K562 (cell line): ENCODE measurements around the gene ASMTL. TPM values are rescaled to one million over a fixed set of nuclear protein-coding genes. Genes with fewer than 3 reads are reported as not detected.
A peak's percentile ranks its signal among the peaks of the same experiment; 100 is the strongest.

Source experiments
- ATAC-seq: fragments of 200-7000 bp; cut with Tn5 transposase; 3 replicates; pipeline ENCODE4 v1.9.1; 2020; ENCODE audit warnings: moderate library complexity
- BruUV-seq: library from RNA; stranded (reverse); fragments of 400-500 nt; replicated peaks from 2 replicates; lab custom pipeline; 2021; lab: Mats Ljungman, UMichigan
- CTCF ChIA-PET: fragments of 300-600 bp; formaldehyde crosslinking; extraction: SDS; loops from one replicate; lab custom pipeline; 2021; ENCODE audit warnings: low intra/inter-chr PET ratio; lab: Yijun Ruan, JAX
- POLR2A ChIA-PET: fragments of 300-600, 350-650 bp; sonication (Branson Sonifier 250); formaldehyde crosslinking; extraction: SDS; loops from one replicate; lab custom pipeline; 2021; ENCODE audit warnings: antibody characterized with exemption, inconsistent platforms; lab: Yijun Ruan, JAX
- DNase-seq, 4 experiments: peaks; one replicate each; pipeline versions ENCODE4 v3.0.0 to v3.0.0-alpha.2; 2011 to 2018; ENCODE audit warnings: low spot score in 3 of 4, mixed read lengths in 3 of 4; ENCODE audit errors: extremely low read depth in 1 of 4
- FAIRE-seq: peaks from 2 replicates; lab custom pipeline; 2011; peaks lifted over from hg19 to GRCh38; lab: Jason Lieb, UNC
- H2AFZ ChIP-seq: 2 replicates; pipeline ENCODE4 v1.6.0; 2011; ENCODE audit warnings: low read depth, low read length, control low read depth, inconsistent platforms
- H3K27ac ChIP-seq: fragments of 200-600 bp; 3 replicates; pipeline ENCODE4 v1.8.0; 2011; ENCODE audit warnings: low read depth, mild to moderate bottlenecking, control low read depth, inconsistent platforms, low read length, moderate library complexity, mixed read lengths; ENCODE audit errors: extremely low read depth
- H3K27me3 ChIP-seq, 2 experiments: fragments of 300-600 bp in 1 of 2; 2 replicates in 1 of 2; 3 replicates in 1 of 2; pipeline versions ENCODE4 v1.6.0 to v1.8.0; 2011; ENCODE audit warnings: inconsistent platforms in 2 of 2, low read length in 2 of 2, mild to moderate bottlenecking in 1 of 2, mixed read lengths in 1 of 2, moderate library complexity in 1 of 2; ENCODE audit not compliant: control insufficient read depth in 2 of 2, insufficient read depth in 2 of 2
- H3K36me3 ChIP-seq: fragments of 300-600 bp; 3 replicates; pipeline ENCODE4 v1.8.0; 2011; ENCODE audit warnings: mild to moderate bottlenecking, low read length, inconsistent platforms; ENCODE audit not compliant: control insufficient read depth, insufficient read depth
- H3K4me1 ChIP-seq, 2 experiments: fragments of 200-600 bp in 1 of 2; replicated peaks in 1 of 2; 2 replicates in 1 of 2; 3 replicates in 1 of 2; pipeline versions ENCODE4 v1.5.1 to v1.8.0; 2011; ENCODE audit warnings: inconsistent platforms in 2 of 2, low read length in 2 of 2, mild to moderate bottlenecking in 1 of 2, mixed read lengths in 1 of 2, moderate library complexity in 1 of 2; ENCODE audit not compliant: control insufficient read depth in 2 of 2, insufficient read depth in 2 of 2
- H3K4me2 ChIP-seq: 2 replicates; pipeline ENCODE4 v1.6.1; 2011; ENCODE audit warnings: low read length, control low read depth, inconsistent platforms, mixed read lengths; ENCODE audit not compliant: insufficient read depth
- H3K4me3 ChIP-seq: fragments of 200-600 bp; sonication (generic), shearing (Covaris generic); 2 replicates; pipeline ENCODE4 v1.5.1; 2016; ENCODE audit warnings: control low read depth, inconsistent platforms
- H3K79me2 ChIP-seq: fragments of 200-600 bp; 3 replicates; pipeline ENCODE4 v1.8.0; 2011; ENCODE audit warnings: low read length, inconsistent platforms; ENCODE audit not compliant: control insufficient read depth, insufficient read depth
- H3K9ac ChIP-seq, 2 experiments: 2 replicates each; pipeline versions ENCODE4 v1.6.0 to v1.6.1; 2011; ENCODE audit warnings: low read depth in 2 of 2, low read length in 2 of 2, control low read depth in 1 of 2, inconsistent platforms in 1 of 2, mild to moderate bottlenecking in 1 of 2, mixed read lengths in 1 of 2; ENCODE audit not compliant: insufficient read depth in 1 of 2
- H3K9me1 ChIP-seq: one replicate; pipeline ENCODE4 v1.6.0; 2011; ENCODE audit warnings: inconsistent platforms, mild to moderate bottlenecking, low read length, moderate library complexity; ENCODE audit not compliant: control insufficient read depth, insufficient read depth
- H3K9me3 ChIP-seq: replicated peaks from 2 replicates; pipeline ENCODE4 v1.5.1; 2011; ENCODE audit warnings: low read depth, low read length, inconsistent platforms; ENCODE audit not compliant: control insufficient read depth, insufficient read depth
- H4K20me1 ChIP-seq: replicated peaks from 2 replicates; pipeline ENCODE4 v1.6.1; 2011; ENCODE audit warnings: low read length, inconsistent platforms, mixed read lengths; ENCODE audit not compliant: control insufficient read depth, insufficient read depth
- BRF1 ChIP-seq: IDR thresholded peaks from 3 replicates; pipeline ENCODE4 v1.6.1; 2011; ENCODE audit warnings: borderline replicate concordance, mild to moderate bottlenecking; ENCODE audit not compliant: insufficient read length; ENCODE audit errors: extremely low read depth
- CSDE1 ChIP-seq, 2 experiments: fragments of 450-650 bp; IDR thresholded peaks; 2 replicates each; pipeline ENCODE4 v1.6.1; 2016; ENCODE audit warnings: mild to moderate bottlenecking in 1 of 2
- HEY1 ChIP-seq: fragments of 250-450 bp; sonication (Bioruptor Pico); IDR thresholded peaks from 2 replicates; pipeline ENCODE4 v1.5.0; 2020; ENCODE audit warnings: mild to moderate bottlenecking, moderate library complexity, borderline replicate concordance
- HOMEZ ChIP-seq: fragments of 250-450 bp; sonication (Bioruptor Pico); IDR thresholded peaks from 2 replicates; pipeline ENCODE4 v1.4.0; 2020; ENCODE audit warnings: mild to moderate bottlenecking, moderate library complexity
- JUNB ChIP-seq: fragments of 450-650 bp; formaldehyde crosslinking; conservative IDR thresholded peaks from 2 replicates; pipeline ENCODE4 v1.4.0; 2020; ENCODE audit warnings: mild to moderate bottlenecking
- KLF16 ChIP-seq: IDR thresholded peaks from 2 replicates; pipeline ENCODE4 v1.6.1; 2016; ENCODE audit warnings: antibody characterized with exemption
- MBD2 ChIP-seq: sonication (generic); IDR thresholded peaks from 2 replicates; pipeline ENCODE4 v1.6.1; 2016; ENCODE audit warnings: low read depth, borderline replicate concordance
- POLR2AphosphoS5 ChIP-seq: IDR thresholded peaks from 2 replicates; pipeline ENCODE4 v1.6.1; 2011; ENCODE audit warnings: mild to moderate bottlenecking, low read depth, low read length, moderate library complexity; ENCODE audit not compliant: control insufficient read depth, insufficient read depth
- SMARCA5 ChIP-seq: fragments of 450-650 bp; IDR thresholded peaks from 2 replicates; pipeline ENCODE4 v1.6.1; 2016
- SREBF1 ChIP-seq: fragments of 150-350 bp; IDR thresholded peaks from 2 replicates; pipeline ENCODE4 v1.6.1; 2014; ENCODE audit warnings: antibody characterized with exemption, low read depth, low read length, borderline replicate concordance
- STAT5A ChIP-seq: IDR thresholded peaks from 2 replicates; pipeline ENCODE4 v1.6.1; 2012; ENCODE audit warnings: low read length, inconsistent platforms, borderline replicate concordance
- ZNF133 ChIP-seq: fragments of 250-450 bp; sonication (Bioruptor Pico); IDR thresholded peaks from 2 replicates; pipeline ENCODE4 v1.4.0; 2020; ENCODE audit warnings: mild to moderate bottlenecking
- ZNF740 ChIP-seq, 3 experiments: fragments of 200-800 bp in 1 of 3; sonication (Bioruptor generic) in 1 of 3; sonication (generic) in 1 of 3; formaldehyde crosslinking in 1 of 3; IDR thresholded peaks; 2 replicates each; pipeline versions ENCODE4 v1.6.1 to v1.8.0; 2016 to 2022; ENCODE audit warnings: mild to moderate bottlenecking in 2 of 3, missing compliant biosample characterization in 2 of 3, missing genetic modification characterization in 2 of 3, missing genetic modification reagents in 1 of 3
- WGBS: fragments of 100-300 bp; shearing (Covaris generic); methylation state at CpG from one replicate; pipeline ENCODE4 v1.1.6; 2016; ENCODE audit warnings: low coverage, mixed read lengths; ENCODE audit not compliant: insufficient coverage; ENCODE audit errors: missing lambda C conversion rate; 5-methylcytosine and 5-hydroxymethylcytosine counted together
- in situ Hi-C: fragments of 300-500 bp; cut with MboI; formaldehyde crosslinking; loops from 4 replicates; pipeline ENCODE4 v1.15.0; 2018; ENCODE audit warnings: inconsistent platforms, mixed read lengths
- intact Hi-C: fragments of 100-400 bp; cut with micrococcal nuclease; formaldehyde crosslinking; loops from 2 replicates; pipeline ENCODE4 v1.14.2; 2022
- polyA plus RNA-seq, 8 experiments: library from polyadenylated mRNA; depleted of rRNA in 4 of 8; stranded (reverse) in 5 of 8; unstranded in 3 of 8; fragments of >200 nt; fragmentation: Nextera tagmentation in 2 of 8; fragmentation: Illumina TruSeq in 1 of 8; extraction: Ambion mirVana in 2 of 8; extraction: Trizol in 1 of 8; gene quantifications; 2 replicates each; pipeline versions ENCODE4 v1.2.1 to v1.2.3, GENCODE V29; 2011 to 2014; ENCODE audit warnings: inconsistent platforms in 1 of 8, missing spikeins in 1 of 8
- total RNA-seq, 7 experiments: library from RNA; depleted of rRNA in 6 of 7; stranded (reverse); fragments of >200 nt in 6 of 7; fragmentation: Illumina TruSeq in 2 of 7; extraction: Trizol in 2 of 7; gene quantifications; 2 replicates each; pipeline versions ENCODE4 v1.2.1 to v1.2.3, GENCODE V29; 2011 to 2021; ENCODE audit warnings: low replicate concordance in 1 of 7
- TF ChIP-seq, protein P1 (sequence below): fragments of 250-450 bp; sonication (Bioruptor Pico); IDR thresholded peaks from 2 replicates; pipeline ENCODE4 v1.5.0; 2022; ENCODE audit warnings: mild to moderate bottlenecking

The ASMTL gene
- total and polyA plus RNA-seq, 9 of the 15 experiments (the other 6 are each of a cell fraction or from before 2014, with no cell fraction given) = 0.56 to 20.6 (median 7.6) TPM

DNA sequence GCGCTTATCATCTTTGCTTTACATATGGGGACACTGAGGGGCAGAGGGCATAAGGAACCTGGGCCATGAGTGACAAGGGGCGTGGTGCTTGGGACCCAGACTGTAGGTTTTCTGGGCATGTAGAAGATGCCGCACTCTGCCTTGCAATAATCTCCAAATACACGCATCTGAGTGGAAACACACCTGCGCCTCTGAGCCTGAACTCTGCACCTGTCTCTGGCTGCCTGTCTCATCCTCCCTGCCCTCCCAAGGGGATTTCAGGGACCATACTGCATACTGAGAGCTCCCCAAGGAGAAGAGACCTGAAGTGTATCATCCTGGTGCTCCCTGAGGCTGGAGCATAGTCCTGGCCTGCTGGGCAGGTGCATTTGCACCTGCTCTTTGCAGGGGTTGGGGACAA lies 34.7 kb upstream of the ASMTL start (continued):
- no peak for TF ChIP-seq MBD2

DNA sequence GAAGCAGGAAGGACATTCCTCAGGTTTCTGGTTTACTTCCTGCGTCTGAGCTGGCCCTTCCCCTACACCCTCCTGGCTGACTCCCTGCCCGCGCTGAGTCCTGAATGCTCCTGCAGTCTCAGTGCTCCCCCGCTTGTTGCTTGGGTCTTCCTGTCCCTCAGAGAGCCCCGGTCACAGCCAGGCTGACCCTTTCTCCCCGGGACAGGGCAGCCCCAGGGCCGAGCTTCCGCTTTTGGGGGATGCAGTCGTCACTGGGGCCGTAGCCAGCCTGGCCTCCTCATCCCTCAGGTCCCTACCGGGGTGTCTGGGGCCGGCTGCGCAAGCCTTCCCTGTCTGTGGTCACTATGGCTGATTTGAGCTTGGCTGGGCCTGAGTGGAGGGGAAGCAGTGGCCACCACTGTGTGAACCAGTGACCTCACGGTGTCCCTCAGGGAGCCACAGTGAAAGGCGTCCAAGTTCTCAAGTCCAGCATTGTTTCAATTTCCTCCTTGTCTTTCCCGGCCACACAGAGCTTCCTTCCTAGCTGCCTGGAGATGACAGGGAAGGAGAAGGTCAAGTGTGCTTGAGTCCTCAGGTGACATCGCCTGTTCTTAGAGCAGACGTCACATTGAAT lies 34.1 kb upstream of the ASMTL start:
- in situ Hi-C loops (no loop called here), intact Hi-C loops (no loop called here)
- H3K36me3 ChIP-seq = no peaks in the 10 kb centered on the region
- ChIA-PET CTCF (no interaction called here), POLR2A (no interaction called here)
- H4K20me1 ChIP-seq = no peaks in the 10 kb centered on the region
- DNase-seq = no peak
- H3K79me2 ChIP-seq = no peaks in the 10 kb centered on the region
- H3K4me1 ChIP-seq = peaks cover 3 to 5% of the 10 kb centered on the region in 2 experiments
- FAIRE-seq = no peak
- H3K27ac ChIP-seq = no peak overlapping the region
- peak overlapping the region in 1 of 2 experiments; percentile 36; a peak in 2 of 4 replicates for H3K9ac ChIP-seq
- 23% methylated on average over 7 of the region's 18 CpGs for WGBS
- no peak overlapping the region for H3K4me2 ChIP-seq
- H3K9me3 ChIP-seq = 0 out of 2 replicates have a peak, but pooled peaks cover 2% of the 10 kb centered on the region
- ATAC-seq = peak; percentile 60
- H2AFZ ChIP-seq = peak overlapping the region; percentile 68; the same call in 1 of the 2 replicates
- no peak overlapping the region for H3K4me3 ChIP-seq
- BruUV-seq = no TSS peak
- no peaks in the 10 kb centered on the region for H3K27me3 ChIP-seq
- no peaks in the 10 kb centered on the region for H3K9me1 ChIP-seq
- TF ChIP-seq KLF16 (no peak), SREBF1 (no peak), HOMEZ (no peak), SMARCA5 (no peak), POLR2AphosphoS5 (no peak), HEY1 (no peak), BRF1 (no peak), ZNF740 (CRISPR knock-in tag; IDR thresholded peaks at IDR 0.05) (no peak), ZNF740 (tag; IDR thresholded peaks at IDR 0.05) (no peak), STAT5A (no peak), ZNF133 (CRISPR knock-in tag) (no peak), CSDE1 (IDR thresholded peaks at IDR 0.05) (no peak), JUNB (CRISPR knock-in tag) (no peak)
- TF ChIP-seq, protein P1, sequence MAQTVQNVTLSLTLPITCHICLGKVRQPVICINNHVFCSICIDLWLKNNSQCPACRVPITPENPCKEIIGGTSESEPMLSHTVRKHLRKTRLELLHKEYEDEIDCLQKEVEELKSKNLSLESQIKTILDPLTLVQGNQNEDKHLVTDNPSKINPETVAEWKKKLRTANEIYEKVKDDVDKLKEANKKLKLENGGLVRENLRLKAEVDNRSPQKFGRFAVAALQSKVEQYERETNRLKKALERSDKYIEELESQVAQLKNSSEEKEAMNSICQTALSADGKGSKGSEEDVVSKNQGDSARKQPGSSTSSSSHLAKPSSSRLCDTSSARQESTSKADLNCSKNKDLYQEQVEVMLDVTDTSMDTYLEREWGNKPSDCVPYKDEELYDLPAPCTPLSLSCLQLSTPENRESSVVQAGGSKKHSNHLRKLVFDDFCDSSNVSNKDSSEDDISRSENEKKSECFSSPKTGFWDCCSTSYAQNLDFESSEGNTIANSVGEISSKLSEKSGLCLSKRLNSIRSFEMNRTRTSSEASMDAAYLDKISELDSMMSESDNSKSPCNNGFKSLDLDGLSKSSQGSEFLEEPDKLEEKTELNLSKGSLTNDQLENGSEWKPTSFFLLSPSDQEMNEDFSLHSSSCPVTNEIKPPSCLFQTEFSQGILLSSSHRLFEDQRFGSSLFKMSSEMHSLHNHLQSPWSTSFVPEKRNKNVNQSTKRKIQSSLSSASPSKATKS (CRISPR knock-in tag) = no peak
